GM18909 (cell line): ENCODE data around the gene JARID2.

Experiments
- ATAC-seq: cut with Tn5 transposase; IDR thresholded peaks from one replicate; pipeline ENCODE4 v1.9.1; 2021; ENCODE audit warnings: mild to moderate bottlenecking; ENCODE audit not compliant: unreplicated experiment, poor library complexity

The JARID2 gene

GRCh38 chr6:15389084-15389764, 143.4 kb downstream of the JARID2 start:
- ATAC-seq, result no peak

DNA sequence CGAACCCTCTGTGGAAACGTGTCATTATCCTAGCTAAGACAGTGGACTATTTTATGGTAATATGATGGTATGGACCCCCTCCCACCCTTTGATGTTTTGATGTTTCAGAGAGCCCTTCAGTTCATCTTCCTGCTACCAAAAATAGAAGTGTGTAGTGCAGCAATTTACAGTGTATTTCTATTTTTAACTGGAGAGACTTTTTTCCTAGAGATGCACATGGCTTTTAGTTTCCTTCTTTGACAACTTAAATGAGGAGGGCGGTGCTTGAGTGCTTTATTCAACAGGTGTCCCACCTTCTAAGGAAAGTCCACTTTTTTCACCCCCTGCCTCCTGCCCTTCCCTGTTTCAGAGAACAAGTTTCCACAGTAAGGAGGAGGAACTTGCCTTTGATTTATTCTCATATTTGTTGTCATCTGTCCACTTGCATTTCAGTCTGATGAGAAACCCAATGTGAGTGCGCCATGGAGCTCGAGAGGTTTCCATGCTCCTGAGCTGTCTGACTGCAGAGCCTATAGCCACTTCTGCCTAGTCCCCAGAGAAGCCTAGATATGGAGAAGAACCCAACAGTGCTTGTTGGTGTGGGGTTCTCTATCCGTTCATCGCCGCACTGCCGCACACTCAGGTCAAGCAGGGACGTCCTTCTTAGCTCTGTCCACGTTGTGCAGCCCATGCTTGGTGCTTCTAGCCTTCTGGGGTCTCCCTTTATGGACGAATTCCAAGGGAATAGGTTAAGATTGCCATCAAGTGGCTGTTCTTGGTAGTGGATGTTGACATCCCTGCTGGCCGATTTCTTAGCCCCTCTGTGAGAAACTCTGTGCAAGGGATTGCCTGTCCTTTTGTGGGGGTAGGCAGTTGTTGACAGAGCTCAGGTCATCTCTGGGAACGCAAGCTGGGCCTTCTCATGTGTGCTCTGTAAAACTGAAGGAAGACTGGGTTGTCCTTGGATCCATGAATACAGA, 144.2 kb downstream of the JARID2 start:
- ATAC-seq, result no peak

DNA sequence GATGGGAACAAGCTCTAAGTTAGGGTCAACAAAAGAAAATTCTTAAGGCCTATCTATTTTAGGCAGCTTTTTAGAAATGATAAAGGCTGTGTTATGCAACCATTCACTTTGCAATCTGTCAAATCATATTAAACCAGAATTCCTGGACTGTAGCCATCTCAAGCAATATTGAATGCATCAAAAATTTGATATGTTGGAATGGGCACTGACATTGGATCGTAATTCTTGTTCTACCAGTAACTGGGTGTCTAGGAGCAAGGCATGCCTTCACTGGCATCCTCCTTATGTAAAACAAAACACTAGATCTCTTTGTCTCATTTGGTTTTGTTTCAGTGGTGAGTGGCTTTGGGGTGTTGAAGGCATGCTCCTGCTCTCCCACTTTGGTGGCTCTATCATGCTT, 145.6 kb downstream of the JARID2 start:
- no peak for ATAC-seq

- no peak for ATAC-seq
Observed at GRCh38 chr6:15392182-15392581, 146.3 kb downstream of the JARID2 start.

- ATAC-seq, result no peak
Observed at GRCh38 chr6:15393605-15394004, 147.7 kb downstream of the JARID2 start.

- ATAC-seq, result no peak
Observed at GRCh38 chr6:15395087-15395486, 149.2 kb downstream of the JARID2 start.

- ATAC-seq, result no peak
Observed at GRCh38 chr6:15396808-15397207, 150.9 kb downstream of the JARID2 start.

- ATAC-seq, result no peak
Observed at GRCh38 chr6:15398633-15399275, 152.9 kb downstream of the JARID2 start.

DNA sequence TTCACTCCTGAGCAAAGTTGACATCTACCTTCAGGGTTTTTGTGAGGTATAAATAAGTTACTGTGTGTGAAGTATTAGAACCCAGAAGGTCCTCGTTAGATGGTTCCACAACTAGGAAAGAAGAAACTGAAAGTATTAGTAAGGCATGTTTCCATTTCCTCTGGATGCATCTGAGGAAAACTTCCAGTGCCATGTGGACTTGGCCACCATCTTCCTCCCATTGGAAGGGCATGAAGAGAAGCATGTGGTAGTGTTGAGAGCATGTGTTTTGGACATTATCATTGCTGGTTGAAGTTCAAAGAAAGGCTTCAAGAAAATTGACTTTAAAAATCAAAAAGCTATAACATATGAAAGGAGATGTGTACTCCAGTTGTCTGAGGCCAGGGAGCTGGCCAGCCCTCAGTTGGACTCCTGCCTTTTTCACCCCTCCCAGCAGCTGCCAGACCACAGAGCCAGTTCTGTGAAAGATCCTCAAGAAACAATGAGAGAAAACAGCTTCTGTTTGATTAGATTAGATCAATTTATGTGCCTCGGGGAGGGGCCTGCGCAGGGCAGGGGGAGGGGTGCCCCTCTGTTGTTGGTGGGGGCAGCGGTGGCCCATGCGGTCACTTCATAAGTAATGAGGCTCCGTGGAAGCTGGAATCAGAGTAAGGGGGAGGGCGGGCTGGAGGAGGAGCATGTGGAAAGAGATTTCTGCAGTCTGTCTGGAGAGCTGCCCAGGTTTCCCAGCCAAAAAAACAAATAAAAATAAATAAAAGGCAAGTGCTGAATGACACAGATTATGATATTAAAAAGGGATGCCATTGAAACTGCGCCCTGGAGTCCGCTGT, 154.0 kb downstream of the JARID2 start:
- ATAC-seq, result no peak

- ATAC-seq, result no peak
Observed at GRCh38 chr6:15400572-15401004, 154.7 kb downstream of the JARID2 start.

DNA sequence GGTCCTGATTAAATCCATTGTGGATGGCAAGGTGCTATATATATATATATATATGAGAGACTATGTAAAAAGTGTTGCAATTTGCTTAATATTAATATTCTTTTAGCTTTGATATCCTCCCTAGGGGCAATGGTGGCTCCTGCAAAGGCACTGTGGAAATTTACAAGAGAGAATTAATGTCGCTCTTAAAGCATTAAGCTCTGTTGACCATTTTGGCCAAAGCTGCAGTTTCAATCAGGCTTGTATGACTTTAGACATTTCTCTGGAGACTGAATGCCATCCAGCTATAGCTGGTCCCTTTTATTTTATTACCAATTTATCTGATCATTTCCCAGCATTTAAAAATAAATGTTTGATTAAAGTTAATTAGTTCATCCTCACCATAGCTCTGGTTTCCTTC, 155.3 kb downstream of the JARID2 start:
- no peak for ATAC-seq

GRCh38 chr6:15401769-15402250, 155.9 kb downstream of the JARID2 start:
- no peak for ATAC-seq

GRCh38 chr6:15402406-15403045, 156.7 kb downstream of the JARID2 start:
- no peak for ATAC-seq

- ATAC-seq, result no peak
Observed at GRCh38 chr6:15403094-15403755, 157.4 kb downstream of the JARID2 start.

DNA sequence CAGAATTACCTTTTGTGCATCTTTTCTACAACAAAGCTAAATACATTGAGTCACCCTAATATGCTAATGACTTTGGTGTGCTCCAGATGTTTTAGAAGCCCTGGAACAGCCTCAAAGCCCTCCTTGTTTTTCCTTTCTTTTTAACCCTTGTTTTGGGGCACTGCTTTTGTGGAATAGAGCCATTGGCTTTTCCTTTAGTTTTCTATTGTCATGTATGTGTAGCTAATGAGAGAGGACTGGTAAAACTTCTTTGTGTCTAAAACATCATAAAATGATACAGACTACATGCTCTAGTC, 158.8 kb downstream of the JARID2 start:
- ATAC-seq, result no peak

DNA sequence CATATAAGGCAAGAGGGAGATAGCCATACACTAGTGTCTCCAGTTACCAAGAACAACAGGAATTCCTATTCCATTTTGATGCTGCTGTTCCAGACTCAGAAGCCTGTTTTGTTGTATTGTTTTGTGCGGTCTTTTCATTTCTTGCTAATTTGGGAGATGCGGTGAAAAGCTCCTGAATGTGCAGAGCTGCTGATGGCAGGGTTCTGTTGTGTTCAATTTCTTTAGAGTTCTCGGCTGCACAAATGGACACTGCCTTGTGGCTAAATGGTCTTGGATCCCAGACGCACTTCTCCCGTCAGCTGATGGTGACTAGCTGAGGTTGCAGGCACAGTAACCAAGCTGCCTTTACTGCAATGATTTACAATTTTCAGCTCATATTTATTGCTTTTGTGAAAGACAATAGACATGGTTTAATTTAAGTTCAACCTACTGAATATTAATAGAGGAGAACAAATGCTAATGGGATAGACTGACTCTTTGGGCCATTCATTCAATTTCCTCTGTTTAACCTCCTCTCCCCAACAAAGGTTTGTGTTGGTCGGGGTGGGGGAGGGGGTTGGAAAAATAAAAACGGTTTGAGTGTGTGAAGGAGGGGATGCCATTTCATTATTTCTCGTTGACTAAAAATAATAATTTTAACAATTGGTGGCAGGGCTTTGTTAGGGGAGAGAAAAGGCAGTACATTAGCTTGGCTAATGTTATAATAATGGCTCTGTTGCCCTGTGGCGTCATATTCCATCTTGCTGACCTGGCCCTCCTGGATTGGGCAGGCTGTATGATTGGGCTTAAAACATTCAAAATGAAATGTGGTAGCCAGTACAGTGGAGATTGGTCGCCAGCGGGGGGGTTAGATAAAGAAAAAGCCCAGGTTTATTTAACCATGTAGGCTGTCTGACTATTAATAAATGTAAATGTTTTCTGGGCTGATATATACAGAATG, 159.5 kb downstream of the JARID2 start:
- no peak for ATAC-seq

DNA sequence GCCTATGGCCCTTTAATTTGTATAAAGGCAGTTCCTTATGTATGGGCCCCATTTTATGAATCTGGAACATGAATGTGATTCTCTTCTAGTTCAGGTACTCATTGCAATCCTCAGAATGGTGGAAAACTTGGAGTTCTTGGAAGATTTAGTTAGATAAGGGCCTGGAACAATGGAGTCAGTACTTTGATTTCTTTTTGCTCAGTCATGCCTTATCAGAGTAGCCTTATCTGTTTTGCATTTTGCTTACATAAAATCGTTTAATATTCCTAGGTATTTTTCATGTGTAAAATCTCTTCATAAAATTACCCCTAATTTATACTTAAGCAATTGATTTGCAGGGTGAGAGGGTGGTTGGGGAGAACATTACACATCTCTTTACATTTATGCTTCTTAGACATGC, 160.6 kb downstream of the JARID2 start:
- no peak for ATAC-seq

GRCh38 chr6:15408008-15408407, 162.1 kb downstream of the JARID2 start:
- no peak for ATAC-seq
